PC-9 (cell line): ENCODE measurements around the gene STX18. TPM values are rescaled to one million over a fixed set of nuclear protein-coding genes. Genes with fewer than 3 reads are reported as not detected.

ENCODE experiments used
- BruUV-seq: library from RNA; stranded (reverse); fragments of 400-500 nt; replicated peaks from 2 replicates; lab custom pipeline; 2021; lab: Mats Ljungman, UMichigan
- CTCF ChIA-PET: fragments of 300-600 bp; sonication (Branson Sonifier 250); formaldehyde crosslinking; loops from one replicate; lab custom pipeline; 2022; ENCODE audit warnings: antibody characterized with exemption; lab: Charles Lee
- POLR2A ChIA-PET: fragments of 300-600 bp; sonication (Branson Sonifier 250); formaldehyde crosslinking; loops from one replicate; lab custom pipeline; 2022; ENCODE audit warnings: antibody characterized with exemption; ENCODE audit not compliant: unreplicated experiment; lab: Charles Lee
- DNase-seq, 2 experiments: peaks; one replicate each; pipeline versions ENCODE4 v3.0.0 to v3.0.0-alpha.2; 2015 to 2022; ENCODE audit warnings: mixed read lengths in 1 of 2
- H2AFZ ChIP-seq: fragments of 200-600 bp; sonication (generic); 2 replicates; pipeline ENCODE4 v1.8.1; 2017; ENCODE audit warnings: antibody characterized with exemption
- H3F3A ChIP-seq: fragments of 200-600 bp; sonication (generic); 2 replicates; pipeline ENCODE4 v1.8.1; 2017; ENCODE audit warnings: antibody characterized with exemption, mild to moderate bottlenecking, low read depth; ENCODE audit not compliant: insufficient read depth
- H3K27ac ChIP-seq: fragments of 200-600 bp; sonication (generic); 2 replicates; pipeline ENCODE4 v1.6.1; 2016; ENCODE audit warnings: mixed run types
- H3K27me3 ChIP-seq: fragments of 200-600 bp; sonication (generic); 2 replicates; pipeline ENCODE4 v1.6.1; 2016; ENCODE audit warnings: low read depth, mixed run types; ENCODE audit not compliant: insufficient read depth
- H3K36me3 ChIP-seq: fragments of 200-600 bp; sonication (generic); 2 replicates; pipeline ENCODE4 v1.6.1; 2016; ENCODE audit warnings: low read depth, mixed run types
- H3K4me1 ChIP-seq: fragments of 200-600 bp; sonication (generic); replicated peaks from 2 replicates; pipeline ENCODE4 v1.6.1; 2016; ENCODE audit warnings: mixed run types; ENCODE audit not compliant: insufficient read depth
- H3K4me2 ChIP-seq: fragments of 200-600 bp; sonication (generic); 2 replicates; pipeline ENCODE4 v1.6.1; 2017; ENCODE audit warnings: mixed run types
- H3K4me3 ChIP-seq: fragments of 200-600 bp; sonication (generic); 2 replicates; pipeline ENCODE4 v1.6.1; 2016; ENCODE audit warnings: mixed run types
- H3K79me2 ChIP-seq: fragments of 200-600 bp; sonication (generic); 2 replicates; pipeline ENCODE4 v1.6.1; 2017; ENCODE audit warnings: low read depth, mixed run types
- H3K9me2 ChIP-seq: fragments of 200-600 bp; sonication (generic); 2 replicates; pipeline ENCODE4 v1.8.1; 2017; ENCODE audit warnings: mild to moderate bottlenecking; ENCODE audit not compliant: insufficient read depth
- H3K9me3 ChIP-seq: fragments of 200-600 bp; sonication (generic); 2 replicates; pipeline ENCODE4 v1.8.1; 2016; ENCODE audit warnings: low read depth; ENCODE audit not compliant: insufficient read depth
- H4K20me1 ChIP-seq: fragments of 200-600 bp; sonication (generic); 2 replicates; pipeline ENCODE4 v1.8.1; 2017; ENCODE audit not compliant: insufficient read depth
- CTCF ChIP-seq: fragments of 200-600 bp; sonication (generic); conservative IDR thresholded peaks from 2 replicates; pipeline ENCODE4 v1.6.1; 2017; ENCODE audit warnings: mixed run types, antibody characterized with exemption, mild to moderate bottlenecking, moderate library complexity
- EZH2 ChIP-seq: fragments of 200-600 bp; sonication (generic); IDR thresholded peaks from 2 replicates; pipeline ENCODE4 v1.8.0; 2017; ENCODE audit warnings: antibody characterized with exemption, low read depth
- intact Hi-C: fragments of 100-400 bp; cut with micrococcal nuclease; formaldehyde crosslinking; loops from one replicate; pipeline ENCODE4 v1.10.0; 2022; ENCODE audit not compliant: unreplicated experiment
- total RNA-seq: library from RNA; stranded (reverse); gene quantifications from 2 replicates; pipeline ENCODE4 v1.2.3, GENCODE V29; 2021

The STX18 gene
- total RNA-seq, 1 experiment from 2014 or later, result 30.5 TPM

GRCh38 chr4:4477391-4477790 lies 64.5 kb downstream of the STX18 start:
- peaks cover 5% of the 10 kb centered on the region; the same call in 1 of the 2 replicates for H4K20me1 ChIP-seq
- H3K4me1 ChIP-seq, result no peaks in the 10 kb centered on the region
- ChIA-PET CTCF (no interaction called here), POLR2A (no interaction called here)
- no peaks in the 10 kb centered on the region for H3F3A ChIP-seq
- no peaks in the 10 kb centered on the region for H3K79me2 ChIP-seq
- no peak for DNase-seq
- intact Hi-C loops, result no loop called here
- H3K9me3 ChIP-seq, result no peaks in the 10 kb centered on the region
- no peak overlapping the region for H3K4me2 ChIP-seq
- no peak overlapping the region for H2AFZ ChIP-seq
- H3K36me3 ChIP-seq, result no peaks in the 10 kb centered on the region
- H3K9me2 ChIP-seq, result no peaks in the 10 kb centered on the region
- H3K4me3 ChIP-seq, result no peak overlapping the region
- no peaks in the 10 kb centered on the region for H3K27me3 ChIP-seq
- no TSS peak for BruUV-seq
- no peak for TF ChIP-seq CTCF
- TF ChIP-seq EZH2, result no peak
- no peak overlapping the region for H3K27ac ChIP-seq

DNA sequence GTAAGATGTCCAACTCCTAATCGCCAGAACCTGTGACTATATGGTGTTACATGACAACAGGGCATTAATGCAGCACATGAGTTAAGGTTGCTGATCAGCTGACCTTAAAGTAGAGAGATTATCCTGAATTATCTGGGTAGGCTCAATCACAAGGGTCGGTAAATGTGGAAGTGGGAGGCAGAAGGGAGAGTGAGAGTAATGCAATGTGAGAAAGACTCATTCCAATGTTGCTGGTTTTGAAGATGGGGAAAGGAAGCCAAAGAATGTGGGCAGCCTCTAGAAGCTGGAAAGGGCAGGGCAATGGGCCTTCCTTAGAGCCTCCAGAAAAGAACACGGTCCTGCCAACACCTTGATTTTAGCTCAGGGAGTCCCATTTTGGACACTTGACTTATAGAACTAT lies 67.4 kb downstream of the STX18 start:
- no peaks in the 10 kb centered on the region for H3K36me3 ChIP-seq
- POLR2A ChIA-PET, result no interaction called here
- H3K4me1 ChIP-seq, result no peaks in the 10 kb centered on the region
- H3K9me3 ChIP-seq, result no peaks in the 10 kb centered on the region
- H3K4me2 ChIP-seq, result no peak overlapping the region
- CTCF ChIA-PET, result interaction anchor here (0.5 kb wide), 1 partner anchor 71 kb away, joined by 6 read pairs; no protein-coding TSS in a partner anchor
- H3K4me3 ChIP-seq, result no peak overlapping the region
- no peaks in the 10 kb centered on the region for H3K27me3 ChIP-seq
- no peaks in the 10 kb centered on the region for H4K20me1 ChIP-seq
- H3F3A ChIP-seq, result no peaks in the 10 kb centered on the region
- no TSS peak for BruUV-seq
- DNase-seq, result no peak
- no peak overlapping the region for H2AFZ ChIP-seq
- TF ChIP-seq EZH2 (no peak), CTCF (no peak)
- no peaks in the 10 kb centered on the region for H3K9me2 ChIP-seq
- intact Hi-C loops, result no loop called here
- H3K79me2 ChIP-seq, result no peaks in the 10 kb centered on the region
- H3K27ac ChIP-seq, result no peak overlapping the region

- H3K4me3 ChIP-seq, result no peak overlapping the region
- H2AFZ ChIP-seq, result no peak overlapping the region
- no peaks in the 10 kb centered on the region for H3F3A ChIP-seq
- no peaks in the 10 kb centered on the region for H3K36me3 ChIP-seq
- no peaks in the 10 kb centered on the region for H3K9me3 ChIP-seq
- BruUV-seq, result no TSS peak
- DNase-seq, result no peak
- H3K27me3 ChIP-seq, result no peaks in the 10 kb centered on the region
- no peak overlapping the region for H3K27ac ChIP-seq
- ChIA-PET POLR2A (no interaction called here), CTCF (no interaction called here)
- H3K4me1 ChIP-seq, result no peaks in the 10 kb centered on the region
- TF ChIP-seq CTCF, result no peak
- H3K9me2 ChIP-seq, result no peaks in the 10 kb centered on the region
- H3K79me2 ChIP-seq, result no peaks in the 10 kb centered on the region
- intact Hi-C loops, result no loop called here
- H3K4me2 ChIP-seq, result no peak overlapping the region
- no peaks in the 10 kb centered on the region for H4K20me1 ChIP-seq
Observed at GRCh38 chr4:4472344-4472958, 69.4 kb downstream of the STX18 start.
